ENCODE results near the gene IDUA.

IDUA gene

DNA sequence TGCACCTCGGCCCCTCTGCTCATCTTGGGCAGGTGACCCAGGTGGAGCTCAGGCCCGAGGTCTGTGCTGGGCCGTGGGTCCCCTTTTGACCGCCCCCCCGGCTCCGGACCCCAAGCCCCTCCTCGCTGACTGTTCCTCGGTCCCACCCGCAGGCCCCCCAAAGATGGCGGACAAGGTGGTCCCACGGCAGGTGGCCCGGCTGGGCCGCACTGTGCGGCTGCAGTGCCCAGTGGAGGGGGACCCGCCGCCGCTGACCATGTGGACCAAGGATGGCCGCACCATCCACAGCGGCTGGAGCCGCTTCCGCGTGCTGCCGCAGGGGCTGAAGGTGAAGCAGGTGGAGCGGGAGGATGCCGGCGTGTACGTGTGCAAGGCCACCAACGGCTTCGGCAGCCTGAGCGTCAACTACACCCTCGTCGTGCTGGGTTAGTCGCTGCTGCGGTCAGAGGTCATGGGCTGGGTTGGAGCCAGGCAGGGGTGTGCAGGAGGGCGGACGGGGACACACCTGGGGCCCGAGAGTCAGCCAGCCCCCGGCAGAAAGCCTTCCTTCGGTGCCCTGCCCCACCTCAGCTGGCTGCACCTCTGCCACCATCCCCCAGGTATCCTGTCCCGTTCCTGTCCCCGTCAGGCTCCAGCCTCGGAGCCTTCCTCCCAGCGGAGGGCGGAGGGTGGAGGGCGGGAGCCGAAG, 35.4 kb downstream of the IDUA start:
- H3K4me3 ChIP-seq (ENCODE audit: low read length) = no peak overlapping the region
- no peak overlapping the region for H3K9ac ChIP-seq (ENCODE audit: low read depth, low read length)
- no peaks in the 10 kb centered on the region; the same call in 1 of the 2 replicates for H3K27me3 ChIP-seq (ENCODE audit: insufficient read depth, low read length)
- no peaks in the 10 kb centered on the region for H3K4me1 ChIP-seq (ENCODE audit: insufficient read depth, low read length)
- no peaks in the 10 kb centered on the region for H3K9me3 ChIP-seq (ENCODE audit: insufficient read depth, low read depth, low read length)
- H3K27ac ChIP-seq (ENCODE audit: low read length) = no peak overlapping the region
- H3K36me3 ChIP-seq (ENCODE audit: insufficient read depth, low read depth, low read length) = peaks cover 9% of the 10 kb centered on the region; the same call in 1 of the 2 replicates

DNA sequence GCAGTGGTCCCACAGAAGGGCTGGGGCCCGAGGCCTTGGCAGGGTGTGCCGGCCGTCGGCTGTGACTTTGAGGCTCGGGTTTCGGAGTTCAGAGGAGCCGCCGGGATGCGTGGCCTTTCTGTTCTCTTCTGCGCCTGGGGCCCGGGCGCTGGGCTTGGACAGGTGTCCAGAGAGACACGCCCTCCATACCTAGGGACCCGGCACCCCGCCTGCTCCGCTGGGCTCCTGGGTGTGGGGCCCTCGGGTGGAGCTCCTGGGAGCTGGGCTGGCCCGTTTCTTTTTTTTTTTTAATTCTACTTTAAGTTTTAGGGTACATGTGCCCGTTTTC, 35.9 kb downstream of the IDUA start:
- Histone ChIP-seq H3K4me3 (ENCODE audit: low read length) (no peak overlapping the region), H3K4me1 (ENCODE audit: insufficient read depth, low read length) (no peaks in the 10 kb centered on the region), H3K9me3 (ENCODE audit: insufficient read depth, low read depth, low read length) (no peaks in the 10 kb centered on the region), H3K36me3 (ENCODE audit: insufficient read depth, low read depth, low read length) (peaks cover 9% of the 10 kb centered on the region; the same call in 1 of the 2 replicates), H3K27me3 (ENCODE audit: insufficient read depth, low read length) (no peaks in the 10 kb centered on the region), H3K9ac (ENCODE audit: low read depth, low read length) (no peak overlapping the region), H3K27ac (ENCODE audit: low read length) (no peak overlapping the region)

DNA sequence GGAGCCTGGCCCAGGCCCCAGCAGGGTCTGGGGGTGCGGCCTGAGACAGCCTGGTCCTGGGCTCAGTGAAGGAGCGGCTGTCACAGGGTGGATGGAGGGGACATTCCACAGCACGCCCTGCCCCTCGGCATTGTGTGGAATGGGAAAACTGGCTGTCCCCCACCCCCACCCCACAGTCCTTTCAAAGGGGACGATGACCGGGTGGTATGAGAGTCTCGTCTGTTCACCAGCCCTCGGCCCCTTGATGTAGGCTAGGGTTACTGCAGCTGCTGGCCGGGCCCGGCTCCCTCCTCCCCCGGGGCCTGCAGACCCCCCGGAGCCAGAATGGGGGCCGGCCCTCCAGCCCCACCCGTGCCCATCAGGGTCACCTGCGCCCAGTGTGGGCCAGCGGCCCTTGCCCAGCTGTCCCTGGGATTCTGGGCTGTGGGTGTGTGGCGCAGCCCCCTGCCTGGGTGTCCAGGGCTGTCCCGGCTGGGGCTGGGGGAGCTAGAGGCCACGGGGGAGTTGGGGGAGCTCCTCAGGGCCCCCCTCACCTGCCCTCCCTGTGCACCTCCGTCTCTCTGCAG, 36.3 kb downstream of the IDUA start:
- Histone ChIP-seq H3K27me3 (ENCODE audit: insufficient read depth, low read length) (no peaks in the 10 kb centered on the region), H3K4me1 (ENCODE audit: insufficient read depth, low read length) (no peaks in the 10 kb centered on the region), H3K36me3 (ENCODE audit: insufficient read depth, low read depth, low read length) (peaks cover 9% of the 10 kb centered on the region; the same call in 1 of the 2 replicates), H3K9me3 (ENCODE audit: insufficient read depth, low read depth, low read length) (no peaks in the 10 kb centered on the region), H3K9ac (ENCODE audit: low read depth, low read length) (no peak overlapping the region), H3K27ac (ENCODE audit: low read length) (no peak overlapping the region), H3K4me3 (ENCODE audit: low read length) (no peak overlapping the region)

DNA sequence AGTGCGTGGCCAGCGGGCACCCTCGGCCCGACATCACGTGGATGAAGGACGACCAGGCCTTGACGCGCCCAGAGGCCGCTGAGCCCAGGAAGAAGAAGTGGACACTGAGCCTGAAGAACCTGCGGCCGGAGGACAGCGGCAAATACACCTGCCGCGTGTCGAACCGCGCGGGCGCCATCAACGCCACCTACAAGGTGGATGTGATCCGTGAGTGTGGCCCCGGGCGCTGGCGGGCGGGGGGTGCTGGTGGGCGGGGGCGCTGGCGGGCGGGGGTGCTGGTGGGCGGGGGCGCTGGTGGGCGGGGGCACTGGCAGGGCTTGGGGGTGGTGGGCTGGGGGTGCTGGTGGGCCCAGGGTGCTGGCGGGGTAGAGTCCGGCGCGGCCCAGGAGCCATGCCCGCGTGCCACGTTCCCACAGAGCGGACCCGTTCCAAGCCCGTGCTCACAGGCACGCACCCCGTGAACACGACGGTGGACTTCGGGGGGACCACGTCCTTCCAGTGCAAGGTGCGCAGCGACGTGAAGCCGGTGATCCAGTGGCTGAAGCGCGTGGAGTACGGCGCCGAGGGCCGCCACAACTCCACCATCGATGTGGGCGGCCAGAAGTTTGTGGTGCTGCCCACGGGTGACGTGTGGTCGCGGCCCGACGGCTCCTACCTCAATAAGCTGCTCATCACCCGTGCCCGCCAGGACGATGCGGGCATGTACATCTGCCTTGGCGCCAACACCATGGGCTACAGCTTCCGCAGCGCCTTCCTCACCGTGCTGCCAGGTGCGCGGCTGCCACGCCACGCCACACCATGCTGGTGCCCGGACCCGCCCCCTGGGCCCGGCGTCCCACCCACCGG, 37.3 kb downstream of the IDUA start:
- no peaks in the 10 kb centered on the region for H3K4me1 ChIP-seq (ENCODE audit: insufficient read depth, low read length)
- H3K9ac ChIP-seq (ENCODE audit: low read depth, low read length) = no peak overlapping the region

DNA sequence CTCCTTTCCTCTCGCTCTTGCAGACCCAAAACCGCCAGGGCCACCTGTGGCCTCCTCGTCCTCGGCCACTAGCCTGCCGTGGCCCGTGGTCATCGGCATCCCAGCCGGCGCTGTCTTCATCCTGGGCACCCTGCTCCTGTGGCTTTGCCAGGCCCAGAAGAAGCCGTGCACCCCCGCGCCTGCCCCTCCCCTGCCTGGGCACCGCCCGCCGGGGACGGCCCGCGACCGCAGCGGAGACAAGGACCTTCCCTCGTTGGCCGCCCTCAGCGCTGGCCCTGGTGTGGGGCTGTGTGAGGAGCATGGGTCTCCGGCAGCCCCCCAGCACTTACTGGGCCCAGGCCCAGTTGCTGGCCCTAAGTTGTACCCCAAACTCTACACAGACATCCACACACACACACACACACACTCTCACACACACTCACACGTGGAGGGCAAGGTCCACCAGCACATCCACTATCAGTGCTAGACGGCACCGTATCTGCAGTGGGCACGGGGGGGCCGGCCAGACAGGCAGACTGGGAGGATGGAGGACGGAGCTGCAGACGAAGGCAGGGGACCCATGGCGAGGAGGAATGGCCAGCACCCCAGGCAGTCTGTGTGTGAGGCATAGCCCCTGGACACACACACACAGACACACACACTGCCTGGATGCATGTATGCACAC, 38.2 kb downstream of the IDUA start:
- peaks cover 9% of the 10 kb centered on the region; the same call in 1 of the 2 replicates for H3K36me3 ChIP-seq (ENCODE audit: insufficient read depth, low read depth, low read length)
- H3K4me1 ChIP-seq (ENCODE audit: insufficient read depth, low read length) = no peaks in the 10 kb centered on the region

More for the DNA sequence above, 37.3 kb downstream of the IDUA start:
- no peaks in the 10 kb centered on the region for H3K9me3 ChIP-seq (ENCODE audit: insufficient read depth, low read depth, low read length)
- no peak overlapping the region for H3K27ac ChIP-seq (ENCODE audit: low read length)
- H3K4me3 ChIP-seq (ENCODE audit: low read length) = no peak overlapping the region
- peaks cover 9% of the 10 kb centered on the region; the same call in 1 of the 2 replicates for H3K36me3 ChIP-seq (ENCODE audit: insufficient read depth, low read depth, low read length)
- H3K27me3 ChIP-seq (ENCODE audit: insufficient read depth, low read length) = no peaks in the 10 kb centered on the region

DNA sequence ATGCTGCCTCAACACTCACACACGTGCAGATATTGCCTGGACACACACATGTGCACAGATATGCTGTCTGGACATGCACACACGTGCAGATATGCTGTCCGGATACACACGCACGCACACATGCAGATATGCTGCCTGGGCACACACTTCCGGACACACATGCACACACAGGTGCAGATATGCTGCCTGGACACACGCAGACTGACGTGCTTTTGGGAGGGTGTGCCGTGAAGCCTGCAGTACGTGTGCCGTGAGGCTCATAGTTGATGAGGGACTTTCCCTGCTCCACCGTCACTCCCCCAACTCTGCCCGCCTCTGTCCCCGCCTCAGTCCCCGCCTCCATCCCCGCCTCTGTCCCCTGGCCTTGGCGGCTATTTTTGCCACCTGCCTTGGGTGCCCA, 39.3 kb downstream of the IDUA start:
- no peak overlapping the region for H3K27ac ChIP-seq (ENCODE audit: low read length)
- H3K9ac ChIP-seq (ENCODE audit: low read depth, low read length) = no peak overlapping the region
- H3K36me3 ChIP-seq (ENCODE audit: insufficient read depth, low read depth, low read length) = peaks cover 9% of the 10 kb centered on the region; the same call in 1 of the 2 replicates
- H3K9me3 ChIP-seq (ENCODE audit: insufficient read depth, low read depth, low read length) = no peaks in the 10 kb centered on the region
- no peak overlapping the region for H3K4me3 ChIP-seq (ENCODE audit: low read length)
- H3K4me1 ChIP-seq (ENCODE audit: insufficient read depth, low read length) = no peaks in the 10 kb centered on the region
- no peaks in the 10 kb centered on the region for H3K27me3 ChIP-seq (ENCODE audit: insufficient read depth, low read length)

More for the DNA sequence above, 38.2 kb downstream of the IDUA start:
- Histone ChIP-seq H3K9ac (ENCODE audit: low read depth, low read length) (no peak overlapping the region), H3K9me3 (ENCODE audit: insufficient read depth, low read depth, low read length) (no peaks in the 10 kb centered on the region), H3K27ac (ENCODE audit: low read length) (no peak overlapping the region), H3K27me3 (ENCODE audit: insufficient read depth, low read length) (no peaks in the 10 kb centered on the region), H3K4me3 (ENCODE audit: low read length) (no peak overlapping the region)

DNA sequence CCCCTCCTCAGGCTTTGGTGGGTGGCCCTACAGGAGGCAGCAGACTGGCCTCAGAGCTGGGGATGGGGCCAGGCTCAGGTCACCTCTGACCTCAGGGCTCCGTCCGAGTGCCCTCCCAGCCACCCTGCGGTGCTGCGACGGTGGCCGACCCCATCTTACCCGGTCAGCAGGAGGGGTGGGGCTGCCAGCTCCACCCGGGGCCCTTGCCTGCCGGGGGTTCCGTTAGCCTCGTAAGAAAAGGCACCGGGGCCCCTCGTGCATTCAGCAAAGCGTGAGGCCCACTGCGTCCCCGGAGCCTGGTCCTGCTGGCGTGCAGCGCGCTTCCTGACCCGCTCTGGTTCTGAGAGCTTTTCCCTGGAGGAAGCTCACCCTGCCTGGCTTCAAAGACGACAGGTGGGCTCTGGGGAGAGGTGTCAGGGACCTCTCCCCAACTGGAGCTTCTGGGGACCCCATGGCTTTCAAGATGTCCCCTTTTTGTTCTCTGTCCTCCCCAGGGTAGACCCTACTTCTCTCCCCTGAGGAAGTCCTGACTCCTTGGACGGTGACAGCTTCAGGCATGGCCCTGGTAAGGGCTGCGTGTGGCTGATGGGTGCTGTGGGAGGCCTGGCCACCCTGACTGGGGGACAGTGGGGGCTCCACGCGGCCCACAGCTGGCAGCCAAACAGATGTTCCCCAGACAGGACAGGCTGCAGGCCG, 40.5 kb downstream of the IDUA start:
- H3K9ac ChIP-seq (ENCODE audit: low read depth, low read length) = no peak overlapping the region
- H3K27me3 ChIP-seq (ENCODE audit: insufficient read depth, low read length) = no peaks in the 10 kb centered on the region
- H3K27ac ChIP-seq (ENCODE audit: low read length) = no peak overlapping the region
- H3K4me1 ChIP-seq (ENCODE audit: insufficient read depth, low read length) = no peaks in the 10 kb centered on the region
- H3K9me3 ChIP-seq (ENCODE audit: insufficient read depth, low read depth, low read length) = no peaks in the 10 kb centered on the region
- H3K36me3 ChIP-seq (ENCODE audit: insufficient read depth, low read depth, low read length) = peaks cover 9% of the 10 kb centered on the region; the same call in 1 of the 2 replicates
- no peak overlapping the region for H3K4me3 ChIP-seq (ENCODE audit: low read length)

DNA sequence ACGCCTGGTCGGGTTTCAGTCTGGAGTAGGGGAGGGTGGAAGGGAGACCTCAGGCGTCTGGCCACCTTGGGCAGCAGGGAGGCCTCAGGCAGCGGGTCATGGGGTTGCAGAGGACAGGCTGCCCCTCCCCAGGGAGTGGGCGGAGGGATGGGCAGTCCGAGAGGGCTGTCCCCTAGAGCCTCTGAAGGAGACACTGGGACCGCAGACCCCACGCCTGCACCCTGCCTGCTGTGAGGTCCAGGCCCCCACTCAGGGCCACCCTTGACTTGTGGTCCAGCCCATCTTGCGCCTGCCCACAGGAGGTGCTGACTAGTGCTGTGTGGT, 41.0 kb downstream of the IDUA start:
- H3K27ac ChIP-seq (ENCODE audit: low read length) = no peak overlapping the region
- H3K4me1 ChIP-seq (ENCODE audit: insufficient read depth, low read length) = no peaks in the 10 kb centered on the region
- H3K9ac ChIP-seq (ENCODE audit: low read depth, low read length) = no peak overlapping the region; the same call in 1 of the 2 replicates
- H3K4me3 ChIP-seq (ENCODE audit: low read length) = no peak overlapping the region
- no peaks in the 10 kb centered on the region for H3K9me3 ChIP-seq (ENCODE audit: insufficient read depth, low read depth, low read length)
- H3K27me3 ChIP-seq (ENCODE audit: insufficient read depth, low read length) = no peaks in the 10 kb centered on the region
- peaks cover 9% of the 10 kb centered on the region; the same call in 1 of the 2 replicates for H3K36me3 ChIP-seq (ENCODE audit: insufficient read depth, low read depth, low read length)

DNA sequence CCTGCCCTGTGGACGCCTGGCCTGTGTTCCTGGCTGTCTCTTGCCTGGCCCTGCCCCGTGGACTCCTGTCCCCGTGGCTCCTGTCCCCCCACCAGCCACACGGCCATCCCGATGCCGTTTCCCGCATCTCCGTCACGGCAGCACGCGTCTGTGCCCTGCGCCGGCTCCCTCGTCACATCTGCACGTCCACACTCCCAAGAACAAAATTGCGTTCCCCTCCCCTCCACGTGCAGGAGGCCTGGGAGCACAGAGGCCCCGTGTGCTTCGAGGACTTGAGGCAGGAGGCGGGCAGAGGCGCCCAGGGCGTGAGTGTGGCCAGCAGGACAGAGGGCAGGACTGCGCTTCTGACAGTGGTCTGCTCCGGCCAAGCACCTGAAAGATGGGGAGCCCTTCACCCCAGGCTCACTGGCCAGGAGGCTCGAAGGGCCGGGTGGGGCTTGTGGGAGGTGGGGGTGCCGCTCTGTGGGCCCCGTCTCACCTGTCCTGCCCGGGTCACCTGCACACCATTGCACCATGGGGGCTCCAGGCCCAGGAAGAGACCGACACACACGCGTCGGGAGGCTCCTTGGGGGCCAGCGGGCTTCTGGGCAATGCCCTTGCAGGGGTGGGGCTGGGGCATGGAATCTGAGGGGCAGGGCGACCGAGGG, 41.9 kb downstream of the IDUA start:
- Histone ChIP-seq H3K36me3 (ENCODE audit: insufficient read depth, low read depth, low read length) (peaks cover 9% of the 10 kb centered on the region; the same call in 1 of the 2 replicates), H3K4me3 (ENCODE audit: low read length) (no peak overlapping the region), H3K4me1 (ENCODE audit: insufficient read depth, low read length) (no peaks in the 10 kb centered on the region), H3K9ac (ENCODE audit: low read depth, low read length) (no peak overlapping the region), H3K27me3 (ENCODE audit: insufficient read depth, low read length) (no peaks in the 10 kb centered on the region), H3K27ac (ENCODE audit: low read length) (no peak overlapping the region), H3K9me3 (ENCODE audit: insufficient read depth, low read depth, low read length) (no peaks in the 10 kb centered on the region)

DNA sequence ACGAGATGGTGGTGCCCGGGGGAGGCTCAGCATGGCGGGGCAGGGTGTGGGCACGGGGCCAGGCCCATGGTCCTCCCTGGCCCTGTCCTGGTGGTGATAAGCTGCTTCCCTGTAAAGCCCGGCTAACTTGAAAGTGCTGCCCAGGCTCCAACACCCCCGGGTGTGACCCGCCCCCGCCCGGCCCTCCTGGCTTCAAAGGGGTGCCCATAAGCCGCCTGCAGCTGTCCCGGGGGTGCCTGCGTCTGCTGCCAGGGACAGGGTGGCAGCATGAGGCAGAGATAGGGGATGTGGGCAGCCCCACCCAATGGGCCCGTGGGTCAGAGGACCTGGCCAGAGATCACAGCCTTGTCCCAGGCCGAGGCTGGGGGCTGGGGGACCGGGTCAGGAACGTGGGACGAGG, 42.7 kb downstream of the IDUA start:
- peaks cover 9% of the 10 kb centered on the region; the same call in 1 of the 2 replicates for H3K36me3 ChIP-seq (ENCODE audit: insufficient read depth, low read depth, low read length)
- no peak overlapping the region for H3K4me3 ChIP-seq (ENCODE audit: low read length)
- H3K9me3 ChIP-seq (ENCODE audit: insufficient read depth, low read depth, low read length) = no peaks in the 10 kb centered on the region
- no peak overlapping the region for H3K27ac ChIP-seq (ENCODE audit: low read length)
- no peak overlapping the region for H3K9ac ChIP-seq (ENCODE audit: low read depth, low read length)
- no peaks in the 10 kb centered on the region for H3K27me3 ChIP-seq (ENCODE audit: insufficient read depth, low read length)
- no peaks in the 10 kb centered on the region for H3K4me1 ChIP-seq (ENCODE audit: insufficient read depth, low read length)

DNA sequence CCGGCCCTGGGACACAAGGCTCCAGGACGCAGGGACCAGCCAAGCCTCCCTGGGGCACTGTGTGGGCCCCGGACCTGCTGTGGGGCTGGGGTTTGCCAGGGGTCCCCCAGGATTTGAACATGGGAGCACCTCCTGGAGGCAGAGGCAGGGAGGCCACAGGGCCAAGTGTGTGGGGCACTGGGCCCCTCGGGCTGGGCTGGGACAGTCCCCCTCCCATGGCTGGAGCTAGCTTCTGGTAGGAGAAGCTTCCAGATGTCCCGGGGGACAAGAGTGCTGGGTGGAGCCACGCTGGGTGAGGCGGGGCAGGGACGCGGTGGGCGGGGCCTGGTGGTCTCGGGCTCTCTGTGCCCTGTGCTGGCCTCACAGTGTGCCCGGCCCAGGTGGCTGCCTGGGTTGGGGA, 43.2 kb downstream of the IDUA start:
- H3K4me1 ChIP-seq (ENCODE audit: insufficient read depth, low read length) = no peaks in the 10 kb centered on the region
- H3K9ac ChIP-seq (ENCODE audit: low read depth, low read length) = no peak overlapping the region
- H3K27me3 ChIP-seq (ENCODE audit: insufficient read depth, low read length) = no peaks in the 10 kb centered on the region
- no peak overlapping the region for H3K4me3 ChIP-seq (ENCODE audit: low read length)
- no peaks in the 10 kb centered on the region for H3K9me3 ChIP-seq (ENCODE audit: insufficient read depth, low read depth, low read length)
- H3K27ac ChIP-seq (ENCODE audit: low read length) = no peak overlapping the region
- peaks cover 9% of the 10 kb centered on the region; the same call in 1 of the 2 replicates for H3K36me3 ChIP-seq (ENCODE audit: insufficient read depth, low read depth, low read length)

Data from iPS-20b (cell line).